RWPE2 (cell line): Measurements from ENCODE around the gene VDR.

ENCODE experiments used
- ATAC-seq: fragments of 200-7000 bp; cut with Tn5 transposase; 3 replicates; pipeline ENCODE4 v1.9.1; 2021; ENCODE audit warnings: low read depth
- DNase-seq: peaks from one replicate; pipeline ENCODE4 v3.0.0-alpha.2; 2020; ENCODE audit warnings: low spot score
- H3K27ac ChIP-seq: fragments of 450-650 bp; 2 replicates; pipeline ENCODE4 v1.5.1; 2017; ENCODE audit warnings: mild to moderate bottlenecking; ENCODE audit not compliant: poor library complexity, severe bottlenecking
- H3K27me3 ChIP-seq: fragments of 250-450 bp; sonication (Bioruptor Pico); 2 replicates; pipeline ENCODE4 v1.5.1; 2021; ENCODE audit warnings: mild to moderate bottlenecking, moderate library complexity; ENCODE audit not compliant: insufficient read depth, poor library complexity, severe bottlenecking
- H3K36me3 ChIP-seq: fragments of 250-450 bp; sonication (Bioruptor Pico); 2 replicates; pipeline ENCODE4 v1.5.1; 2020; ENCODE audit warnings: low read depth, mild to moderate bottlenecking, moderate library complexity
- H3K4me1 ChIP-seq: fragments of 250-450 bp; sonication (Bioruptor Pico); 2 replicates; pipeline ENCODE4 v1.5.1; 2021; ENCODE audit warnings: mild to moderate bottlenecking, moderate library complexity; ENCODE audit not compliant: insufficient read depth, poor library complexity, severe bottlenecking
- H3K4me3 ChIP-seq: fragments of 250-450 bp; sonication (Bioruptor Pico); 2 replicates; pipeline ENCODE4 v1.5.1; 2021; ENCODE audit warnings: mild to moderate bottlenecking, moderate library complexity; ENCODE audit not compliant: severe bottlenecking
- H3K9me3 ChIP-seq: fragments of 250-450 bp; sonication (Bioruptor Pico); 2 replicates; pipeline ENCODE4 v1.5.1; 2021; ENCODE audit warnings: mild to moderate bottlenecking, moderate library complexity; ENCODE audit not compliant: severe bottlenecking
- CTCF ChIP-seq: fragments of 450-650 bp; IDR thresholded peaks from one replicate; pipeline ENCODE4 v1.5.1; 2017; ENCODE audit warnings: mild to moderate bottlenecking, moderate library complexity; ENCODE audit not compliant: poor library complexity, severe bottlenecking

VDR gene

GRCh38 chr12:47899466-47899865 lies 5.3 kb downstream of the VDR start:
- H3K4me1 ChIP-seq: peaks cover 30% of the 10 kb centered on the region
- TF ChIP-seq CTCF: no peak
- no peak for ATAC-seq
- DNase-seq: no peak
- peaks cover 20% of the 10 kb centered on the region; the same call in 1 of the 2 replicates for H3K36me3 ChIP-seq
- H3K9me3 ChIP-seq: no peaks in the 10 kb centered on the region
- no peak overlapping the region for H3K4me3 ChIP-seq
- H3K27ac ChIP-seq: no peak overlapping the region
- no peaks in the 10 kb centered on the region for H3K27me3 ChIP-seq

- TF ChIP-seq CTCF: no peak
- H3K4me1 ChIP-seq: peaks cover 23% of the 10 kb centered on the region
Observed at GRCh38 chr12:47896633-47897032, 8.2 kb downstream of the VDR start.

GRCh38 chr12:47896022-47896421 lies 8.8 kb downstream of the VDR start:
- no peaks in the 10 kb centered on the region for H3K9me3 ChIP-seq
- H3K27ac ChIP-seq: peak overlapping the region; percentile 57
- ATAC-seq (no peak), DNase-seq (no peak)
- H3K36me3 ChIP-seq: peaks cover 20% of the 10 kb centered on the region; the same call in 1 of the 2 replicates
- TF ChIP-seq CTCF: no peak
- H3K27me3 ChIP-seq: no peaks in the 10 kb centered on the region
- peaks cover 22% of the 10 kb centered on the region for H3K4me1 ChIP-seq
- no peak overlapping the region for H3K4me3 ChIP-seq

More at GRCh38 chr12:47896633-47897032, 8.2 kb downstream of the VDR start:
- ATAC-seq (peak; percentile 82), DNase-seq (peak; percentile 86)
- H3K9me3 ChIP-seq: no peaks in the 10 kb centered on the region
- H3K27ac ChIP-seq: peak overlapping the region; percentile 57
- no peaks in the 10 kb centered on the region for H3K27me3 ChIP-seq
- H3K4me3 ChIP-seq: no peak overlapping the region
- H3K36me3 ChIP-seq: peaks cover 20% of the 10 kb centered on the region; the same call in 1 of the 2 replicates

GRCh38 chr12:47894652-47895051 lies 10.1 kb downstream of the VDR start:
- H3K36me3 ChIP-seq: peaks cover 15% of the 10 kb centered on the region; the same call in 1 of the 2 replicates
- DNase-seq (no peak), ATAC-seq (no peak)
- TF ChIP-seq CTCF: no peak
- no peak overlapping the region for H3K4me3 ChIP-seq
- no peak overlapping the region for H3K27ac ChIP-seq
- no peaks in the 10 kb centered on the region for H3K9me3 ChIP-seq
- peaks cover 15% of the 10 kb centered on the region for H3K4me1 ChIP-seq
- no peaks in the 10 kb centered on the region for H3K27me3 ChIP-seq

GRCh38 chr12:47894068-47894467 lies 10.7 kb downstream of the VDR start:
- no peak for TF ChIP-seq CTCF
- no peak for ATAC-seq

More at GRCh38 chr12:47894068-47894467, 10.7 kb downstream of the VDR start:
- Histone ChIP-seq H3K4me3 (no peak overlapping the region), H3K4me1 (peaks cover 15% of the 10 kb centered on the region), H3K9me3 (no peaks in the 10 kb centered on the region), H3K27me3 (no peaks in the 10 kb centered on the region), H3K36me3 (peaks cover 10% of the 10 kb centered on the region; the same call in 1 of the 2 replicates), H3K27ac (no peak overlapping the region)
- DNase-seq: no peak
